Midbrain (tissue), 1 donor: ENCODE measurements around the gene PRSS50.
A peak's percentile ranks its signal among the peaks of the same experiment; 100 is the strongest.
"Not testable (repeated sequence)": the region's sequence is repeated elsewhere in the genome, so short reads cannot be mapped to it uniquely, and the experiment has no call there.

Experiments used
- DNase-seq: peaks from one replicate; lab custom pipeline; 2025; lab: John Stamatoyannopoulos, UW

The PRSS50 gene

DNA sequence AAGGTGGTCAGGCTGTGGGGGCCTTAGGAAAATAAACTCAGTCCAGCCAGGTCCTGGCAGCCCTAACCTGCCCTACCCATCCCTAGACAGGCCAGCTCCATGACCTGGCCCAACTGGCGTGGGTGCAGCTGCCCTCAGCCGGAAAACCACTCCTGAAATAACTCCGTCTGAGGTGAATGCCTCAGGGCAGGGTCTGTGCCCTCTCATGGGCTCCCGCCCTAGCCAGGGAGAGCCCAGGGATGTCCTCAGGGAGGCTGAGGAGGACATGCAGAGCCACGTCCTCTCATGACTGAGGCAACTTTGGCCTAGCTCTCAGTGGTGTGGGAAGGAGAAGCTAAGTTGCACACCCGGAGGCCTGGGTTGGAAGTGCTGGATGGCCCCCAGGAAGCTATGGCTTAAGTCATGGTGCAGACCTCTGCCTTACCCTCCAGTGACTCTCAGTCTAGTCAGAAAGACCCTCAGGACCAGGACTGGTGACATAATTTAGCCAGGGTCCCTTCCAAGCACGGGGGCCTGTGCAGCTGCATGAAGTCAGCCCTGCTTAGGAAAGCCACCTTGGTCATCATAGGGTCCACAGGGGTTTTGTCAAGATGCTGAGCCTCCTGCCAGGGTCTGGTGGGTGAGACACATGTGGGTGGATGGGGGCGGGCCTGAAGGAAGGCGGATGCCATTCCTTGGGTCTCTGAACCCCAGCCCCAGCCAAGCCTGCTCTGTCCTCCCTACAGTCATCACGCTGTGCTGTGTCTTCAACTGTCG, 9.1 kb downstream of the PRSS50 start:
- DNase-seq, result no peak

DNA sequence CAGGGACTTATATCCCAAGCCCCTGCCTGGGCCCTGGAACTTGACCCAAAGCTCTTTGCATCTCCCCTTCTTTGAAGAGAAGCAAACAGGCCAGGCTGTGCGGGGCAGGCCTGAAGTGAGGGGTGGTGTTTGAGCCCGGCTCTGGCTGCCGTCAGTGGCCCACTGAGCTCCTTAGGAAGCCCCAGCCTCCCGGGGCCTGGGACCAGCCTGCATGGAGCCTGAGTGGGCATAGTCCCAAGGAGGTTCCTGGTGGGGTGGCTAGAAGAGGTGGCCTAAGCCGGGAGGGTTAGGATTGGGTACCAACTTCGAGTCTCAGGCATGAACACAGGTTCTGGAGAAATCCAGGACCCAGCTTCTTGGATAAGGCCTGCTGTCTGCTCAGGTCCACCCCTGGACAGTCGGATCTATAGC, 10.1 kb downstream of the PRSS50 start:
- DNase-seq, result no peak

- no peak for DNase-seq
Measured at GRCh38 chr3:46706771-46707582, 10.7 kb downstream of the PRSS50 start.

DNA sequence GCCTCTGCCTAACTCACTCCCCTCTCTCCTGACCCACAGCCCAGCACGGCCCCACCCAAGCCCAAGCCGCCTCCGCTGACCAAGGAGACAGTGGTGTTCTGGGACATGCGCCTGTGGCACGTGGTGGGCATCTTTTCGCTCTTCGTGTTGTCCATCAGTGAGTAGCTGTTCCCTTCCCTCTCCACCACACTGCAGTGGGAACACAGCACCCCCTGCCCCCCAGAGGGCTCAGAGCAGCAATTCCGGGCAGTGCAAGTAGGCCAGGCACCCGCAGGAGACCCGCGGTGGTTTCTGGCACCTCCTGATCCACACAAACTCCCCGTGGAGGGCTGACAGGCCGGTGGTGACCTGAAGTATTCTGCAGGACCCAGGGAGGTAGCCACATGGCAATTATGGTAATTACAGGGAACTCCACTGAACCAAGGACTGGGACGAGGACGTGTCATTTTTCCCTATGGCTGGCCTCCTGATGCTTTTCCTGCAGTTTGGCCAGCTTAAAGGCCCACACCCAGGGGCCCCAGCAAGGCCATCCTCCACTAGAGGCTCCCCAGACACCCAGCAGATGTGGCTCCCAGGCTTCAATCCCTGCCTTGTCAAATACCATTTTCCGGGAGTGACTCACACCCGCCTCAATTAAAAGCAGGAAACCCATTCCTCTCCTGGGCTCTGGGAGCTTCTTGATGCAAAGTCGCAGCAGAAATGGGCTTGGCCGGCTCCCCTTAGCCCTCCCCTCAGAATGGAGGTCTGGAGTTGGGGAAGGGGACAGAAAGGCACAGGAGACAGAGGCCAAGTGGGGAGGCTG, 11.7 kb downstream of the PRSS50 start:
- no peak for DNase-seq

DNA sequence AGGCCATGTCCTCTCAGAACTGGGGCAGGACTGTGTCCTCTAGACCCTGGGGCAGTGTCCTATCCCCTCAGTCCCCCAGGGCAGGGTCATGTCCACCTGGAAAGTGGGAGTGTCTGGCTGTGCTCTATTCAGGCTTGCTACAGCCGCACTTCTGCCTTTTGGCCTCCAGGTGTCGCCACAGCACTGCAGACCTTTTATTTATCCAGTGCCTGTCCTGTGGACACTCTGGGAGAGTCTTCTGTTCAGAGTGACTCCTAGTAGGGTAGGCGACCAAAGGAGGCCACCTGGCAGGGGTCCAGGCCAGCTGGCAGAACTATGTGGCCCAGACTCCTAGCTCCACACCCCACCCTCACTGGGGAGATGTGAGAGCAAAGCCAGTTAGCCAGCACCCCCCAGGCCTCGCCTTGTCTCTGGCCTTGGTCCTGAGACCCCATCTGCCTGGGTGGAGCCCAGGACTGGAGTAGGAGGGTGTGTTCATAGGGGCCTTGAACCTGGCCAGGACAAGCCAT, 12.6 kb downstream of the PRSS50 start:
- DNase-seq, result peak; percentile 70

- not testable (repeated sequence) for DNase-seq
Measured at GRCh38 chr3:46704346-46704745, 13.3 kb downstream of the PRSS50 start.

- no peak for DNase-seq
Measured at GRCh38 chr3:46703013-46703520, 14.6 kb downstream of the PRSS50 start.

GRCh38 chr3:46702246-46703012, 15.2 kb downstream of the PRSS50 start:
- DNase-seq, result no peak

GRCh38 chr3:46701181-46701939, 16.3 kb downstream of the PRSS50 start, which contains the start of gene TMIE:
Gene TMIE, plus strand, starts transcription at chr3:46701392. Its CDS starts 96 bp downstream, at chr3:46701488.
- DNase-seq, result peak; percentile 41

- DNase-seq, result peak; percentile 79
Measured at GRCh38 chr3:46700772-46701171, 16.9 kb downstream of the PRSS50 start.

DNA sequence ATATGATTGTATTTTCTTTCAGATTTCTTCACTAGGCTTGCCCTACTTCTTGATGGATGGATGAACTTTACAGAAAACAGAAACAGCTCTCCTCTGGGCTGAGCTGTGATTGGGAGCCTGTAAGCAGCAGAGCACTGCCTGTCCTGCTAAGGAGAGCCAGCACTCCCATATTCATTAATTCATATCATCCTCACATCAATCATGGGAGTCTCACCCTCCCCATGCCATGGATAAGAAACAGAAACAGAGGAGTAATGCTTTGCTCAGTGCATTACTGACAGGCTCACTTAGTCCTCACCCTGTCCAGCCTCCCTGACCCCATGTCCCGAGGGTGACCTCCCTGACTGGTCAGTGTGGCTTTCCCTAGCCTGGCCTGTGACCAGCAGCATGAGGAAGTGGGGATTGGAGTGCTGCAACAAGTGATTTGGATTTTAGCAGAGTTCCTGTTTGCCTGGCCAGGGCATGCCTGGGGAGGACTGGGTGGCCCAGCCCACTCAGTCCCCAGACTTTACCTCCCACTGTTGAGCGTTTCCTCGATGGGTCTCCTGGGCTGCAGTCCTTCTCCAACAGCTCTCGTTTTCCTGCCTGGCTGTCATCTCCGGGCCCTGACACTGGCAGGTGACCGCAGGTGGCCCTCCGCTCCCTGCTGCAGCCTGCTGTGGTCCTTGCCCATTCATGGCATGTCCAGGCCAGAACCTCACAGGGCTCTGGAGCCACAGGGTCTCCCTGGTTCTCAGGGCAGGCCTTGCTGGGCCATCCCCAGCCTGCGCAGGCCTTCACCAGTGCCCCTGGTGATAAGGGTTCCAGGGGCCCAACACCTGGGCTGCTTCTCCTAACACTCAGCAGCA, 17.8 kb downstream of the PRSS50 start:
- peak; percentile 10 for DNase-seq

DNA sequence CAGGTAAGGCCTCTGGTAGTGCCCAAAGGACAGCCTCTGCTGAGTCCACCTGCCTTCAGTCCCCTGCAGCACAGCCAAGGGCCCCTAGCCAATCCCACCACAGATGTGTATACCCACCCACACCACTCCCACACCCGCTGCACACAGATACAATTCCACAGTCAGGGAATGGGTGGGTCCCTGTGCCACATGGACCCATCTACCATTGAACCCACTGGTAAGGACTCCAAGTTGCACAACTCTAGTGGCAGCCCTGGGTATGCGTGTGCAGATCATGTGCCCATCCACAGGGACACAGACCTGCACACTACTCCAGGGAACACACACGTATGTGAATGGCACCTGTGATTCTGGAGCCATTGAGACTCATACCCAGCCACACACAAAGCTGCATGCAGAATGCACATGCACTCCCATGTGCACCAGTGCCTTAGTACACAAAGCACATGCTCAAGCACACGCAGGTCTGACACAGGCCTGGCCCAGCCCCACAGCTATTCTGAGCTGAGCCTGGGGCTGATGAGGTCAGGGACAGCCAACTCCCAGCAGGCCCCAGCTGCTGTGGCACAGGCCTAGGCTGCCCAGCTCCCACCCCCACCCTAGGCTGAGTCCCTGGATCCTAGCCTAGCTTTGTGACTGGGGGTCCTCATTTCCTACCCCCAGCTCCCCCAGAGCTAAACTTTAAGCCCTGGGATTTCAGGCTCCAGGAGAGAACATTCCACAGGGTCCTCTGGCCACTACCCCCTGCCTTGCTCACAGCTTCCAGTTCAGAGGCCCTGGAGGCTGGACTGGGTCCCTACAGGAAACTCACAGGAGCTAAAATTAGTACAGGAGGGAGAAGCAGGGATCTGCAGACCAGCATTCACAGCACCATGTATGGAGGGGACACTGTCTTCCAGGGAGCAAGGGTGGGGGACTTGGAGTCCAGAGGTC, 21.4 kb downstream of the PRSS50 start:
- no peak for DNase-seq

DNA sequence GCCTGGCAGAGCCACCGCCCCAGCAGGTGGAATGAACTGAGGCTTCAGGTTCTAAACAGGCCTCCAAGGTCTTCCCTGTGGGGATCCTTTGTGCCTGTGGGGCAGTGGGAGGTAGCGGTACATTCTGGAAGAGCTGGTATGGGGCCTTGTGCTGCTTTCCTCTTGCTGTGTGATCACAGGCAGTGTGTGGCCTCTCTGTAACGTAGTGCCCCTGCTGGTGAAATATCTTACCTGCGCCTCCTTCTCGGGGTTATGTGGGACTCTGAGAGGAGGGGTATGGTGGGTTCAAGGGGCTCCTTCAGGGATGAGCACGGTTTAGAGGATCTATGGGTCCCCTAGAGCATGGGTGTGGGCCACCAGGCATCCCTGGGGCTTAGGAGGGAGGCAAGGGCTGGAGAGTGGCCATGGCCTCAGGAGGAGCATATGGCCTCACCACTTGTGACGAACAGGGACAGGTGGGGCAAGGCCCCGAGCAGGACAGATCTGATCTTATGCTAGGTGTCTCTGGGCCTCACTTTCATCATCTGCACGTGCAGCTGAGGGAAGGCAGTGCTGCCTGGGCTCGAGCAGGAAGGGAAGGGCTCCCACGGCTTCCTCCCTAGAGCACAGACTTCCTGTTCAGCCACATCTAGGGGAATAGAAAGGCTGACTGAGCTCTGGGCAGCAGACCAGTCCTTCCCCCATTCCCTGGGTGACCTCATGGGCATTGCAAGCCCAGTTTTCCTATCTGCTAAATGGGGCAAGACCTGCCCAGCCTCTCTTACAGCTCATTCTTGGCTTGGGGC, 22.3 kb downstream of the PRSS50 start:
- peak; percentile 47 for DNase-seq

DNA sequence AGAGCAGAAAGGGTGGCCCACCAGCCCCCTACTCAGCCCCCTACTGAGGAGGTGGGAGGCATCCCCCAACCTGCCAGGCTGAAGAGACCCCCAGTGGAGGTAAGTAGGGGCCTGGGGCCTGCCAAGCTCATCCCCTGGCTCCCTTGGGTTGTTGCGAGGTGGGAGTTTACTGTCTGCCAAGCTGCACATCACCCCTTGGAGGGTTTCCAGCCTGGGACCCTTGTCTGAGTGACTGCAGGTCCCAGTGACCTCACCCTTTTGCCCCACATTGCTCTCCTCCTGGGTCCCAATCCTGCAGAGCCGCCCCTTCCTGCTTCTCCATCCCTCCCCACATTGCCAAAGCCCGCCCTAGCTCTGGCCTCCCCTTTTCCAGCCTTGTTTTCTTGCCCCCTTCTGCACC, 23.1 kb downstream of the PRSS50 start:
- DNase-seq, result no peak

DNA sequence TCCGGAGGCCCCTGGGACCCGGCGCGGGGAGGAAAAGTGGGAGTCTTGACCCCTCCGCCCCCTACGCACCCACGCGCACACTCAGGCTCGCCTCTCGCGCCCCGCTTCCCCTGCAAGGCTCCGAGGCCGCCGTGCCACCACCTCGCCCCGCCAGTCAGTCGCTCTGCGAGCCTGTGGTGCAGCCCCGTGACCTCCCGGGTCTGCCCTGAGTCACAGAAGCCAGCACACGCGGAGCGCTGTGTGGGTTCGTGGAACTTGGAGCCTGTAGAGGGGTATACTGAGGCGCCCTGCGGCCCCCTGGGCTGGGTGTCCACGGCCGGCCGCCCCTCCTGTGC, 23.8 kb downstream of the PRSS50 start:
- no peak for DNase-seq

- no peak for DNase-seq
Measured at GRCh38 chr3:46693038-46693891, 24.4 kb downstream of the PRSS50 start, which contains the start of gene ALS2CL. Gene ALS2CL, minus strand, starts transcription at chr3:46693679. Its CDS starts 4,239 bp downstream, at chr3:46689440.
